SK-N-SH (cell line): ENCODE data around the gene GPR132.

Experiments
- CHD2 ChIP-seq: fragments of 150-350 bp; IDR thresholded peaks from 2 replicates; pipeline ENCODE4 v1.6.1; 2018; ENCODE audit warnings: low read length; ENCODE audit not compliant: partially characterized antibody
- CTCF ChIP-seq: fragments of 200-600 bp; sonication (generic); IDR thresholded peaks from 2 replicates; pipeline ENCODE4 v1.6.1; 2017; ENCODE audit warnings: antibody characterized with exemption, mild to moderate bottlenecking, moderate library complexity
- EP300 ChIP-seq, 2 experiments: IDR thresholded peaks; 2 replicates each; pipeline versions ENCODE4 v1.4.0 to v1.6.1; 2012; ENCODE audit warnings: borderline replicate concordance in 1 of 2, low read depth in 1 of 2, low read length in 1 of 2
- IRF3 ChIP-seq: fragments of 150-350 bp; IDR thresholded peaks from 2 replicates; pipeline ENCODE4 v1.6.1; 2016; ENCODE audit warnings: mild to moderate bottlenecking, low read depth, low read length
- JUND ChIP-seq: IDR thresholded peaks from 2 replicates; pipeline ENCODE4 v1.4.0; 2012
- MXI1 ChIP-seq: IDR thresholded peaks from 2 replicates; pipeline ENCODE4 v1.6.1; 2012; ENCODE audit warnings: mild to moderate bottlenecking, low read depth, low read length, improper control_type of control experiment
- NFIC ChIP-seq: IDR thresholded peaks from 2 replicates; pipeline ENCODE4 v1.4.0; 2012; ENCODE audit warnings: borderline replicate concordance
- PBX3 ChIP-seq: IDR thresholded peaks from 2 replicates; pipeline ENCODE4; 2012
- POLR2AphosphoS5 ChIP-seq: IDR thresholded peaks from 2 replicates; pipeline ENCODE4 v1.6.1; 2012; ENCODE audit warnings: low read depth, low read length
- REST ChIP-seq: IDR thresholded peaks from 2 replicates; pipeline ENCODE4 v1.6.1; 2012; ENCODE audit warnings: mild to moderate bottlenecking, low read depth, low read length, moderate library complexity
- RFX5 ChIP-seq: IDR thresholded peaks from 2 replicates; pipeline ENCODE4 v1.6.1; 2012; ENCODE audit warnings: mild to moderate bottlenecking, improper control_type of control experiment, low read length
- TAF1 ChIP-seq: IDR thresholded peaks from 2 replicates; pipeline ENCODE4 v1.6.1; 2012; ENCODE audit warnings: low read depth, mild to moderate bottlenecking, low read length, moderate library complexity, borderline replicate concordance
- USF2 ChIP-seq: fragments of 150-350 bp; IDR thresholded peaks from 2 replicates; pipeline ENCODE4 v1.6.1; 2017; ENCODE audit warnings: antibody characterized with exemption, low read length, low read depth, borderline replicate concordance
- YY1 ChIP-seq: IDR thresholded peaks from 2 replicates; pipeline ENCODE4 v1.4.0; 2012; ENCODE audit warnings: low read depth, mild to moderate bottlenecking

- no peak for TF ChIP-seq CTCF
- TF ChIP-seq MXI1 = no peak
- no peak for TF ChIP-seq NFIC
- TF ChIP-seq POLR2AphosphoS5 = no peak
- TF ChIP-seq REST = no peak
- TF ChIP-seq USF2 = no peak
- no peak for TF ChIP-seq IRF3
- no peak for TF ChIP-seq JUND
- TF ChIP-seq YY1 = no peak
- TF ChIP-seq PBX3 = no peak
- no peak for TF ChIP-seq EP300 (IDR thresholded peaks at IDR 0.05; ENCODE audit: borderline replicate concordance in 1 of 2, low read depth in 1 of 2, low read length in 1 of 2)
- no peak for TF ChIP-seq CHD2
- no peak for TF ChIP-seq RFX5
- no peak for TF ChIP-seq TAF1
Observed at GRCh38 chr14:105028251-105028927, 36.8 kb downstream of the GPR132 start.
